Measurements from ENCODE around the gene KCNK16.
"Not testable (repeated sequence)": the region's sequence is repeated elsewhere in the genome, so short reads cannot be mapped to it uniquely, and the experiment has no call there.

The KCNK16 gene

DNA sequence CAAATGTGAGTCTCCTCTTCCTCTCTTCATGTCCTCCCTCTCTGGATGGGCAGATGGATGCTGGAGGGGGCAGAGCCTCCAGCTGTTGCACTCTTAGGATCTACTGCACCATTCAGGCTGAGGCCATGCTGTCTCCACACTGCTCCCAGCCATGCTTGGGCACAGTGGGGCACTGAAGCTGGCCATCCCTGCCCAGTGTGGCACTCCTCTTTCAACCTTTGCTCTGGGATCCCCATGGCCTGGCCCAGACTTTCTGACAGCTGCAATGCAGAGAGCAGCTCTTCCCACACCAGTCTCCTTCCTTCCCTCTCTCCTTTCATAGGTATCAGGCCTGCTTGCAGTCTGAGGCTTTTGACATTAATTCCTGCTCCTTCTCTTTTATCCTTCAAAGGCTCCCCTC is 17.6 kb downstream of the KCNK16 start:
- DNase-seq: no peak

DNA sequence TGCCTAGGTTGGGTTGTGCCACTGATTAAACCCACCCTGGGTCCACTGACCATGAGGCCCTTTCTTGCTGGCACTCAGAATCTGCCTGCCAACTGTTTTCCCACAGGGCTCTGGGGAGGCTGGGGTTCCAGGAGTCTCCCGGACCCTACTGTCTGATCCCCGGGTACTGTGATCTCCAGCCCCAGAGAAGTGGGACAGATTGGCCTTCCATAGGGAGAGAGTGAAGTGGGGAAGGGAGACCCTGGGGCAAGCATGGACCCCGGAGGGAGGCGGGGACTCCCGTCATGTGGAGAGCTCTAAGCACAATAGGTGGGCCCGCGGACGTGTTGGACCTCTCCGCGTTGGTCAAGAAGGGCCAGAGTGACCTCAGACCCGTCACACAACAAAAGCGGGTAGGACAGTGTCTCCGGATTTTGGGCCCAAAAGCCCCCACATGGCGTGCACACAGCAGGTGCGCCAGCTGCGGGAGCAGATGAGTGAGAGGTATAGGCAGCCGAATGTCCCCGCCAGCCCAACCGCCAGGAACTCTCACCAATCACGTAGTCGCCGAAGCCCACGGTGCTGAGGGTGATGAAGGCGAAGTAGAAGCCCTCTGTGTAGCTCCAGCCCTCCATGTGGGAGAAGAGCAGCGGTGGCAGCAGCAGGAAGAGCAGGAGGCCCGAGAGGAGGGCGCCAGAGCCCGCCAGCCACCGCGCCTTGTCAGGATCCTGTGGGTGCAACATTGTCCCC is 18.9 kb downstream of the KCNK16 start:
- no peak for DNase-seq

DNA sequence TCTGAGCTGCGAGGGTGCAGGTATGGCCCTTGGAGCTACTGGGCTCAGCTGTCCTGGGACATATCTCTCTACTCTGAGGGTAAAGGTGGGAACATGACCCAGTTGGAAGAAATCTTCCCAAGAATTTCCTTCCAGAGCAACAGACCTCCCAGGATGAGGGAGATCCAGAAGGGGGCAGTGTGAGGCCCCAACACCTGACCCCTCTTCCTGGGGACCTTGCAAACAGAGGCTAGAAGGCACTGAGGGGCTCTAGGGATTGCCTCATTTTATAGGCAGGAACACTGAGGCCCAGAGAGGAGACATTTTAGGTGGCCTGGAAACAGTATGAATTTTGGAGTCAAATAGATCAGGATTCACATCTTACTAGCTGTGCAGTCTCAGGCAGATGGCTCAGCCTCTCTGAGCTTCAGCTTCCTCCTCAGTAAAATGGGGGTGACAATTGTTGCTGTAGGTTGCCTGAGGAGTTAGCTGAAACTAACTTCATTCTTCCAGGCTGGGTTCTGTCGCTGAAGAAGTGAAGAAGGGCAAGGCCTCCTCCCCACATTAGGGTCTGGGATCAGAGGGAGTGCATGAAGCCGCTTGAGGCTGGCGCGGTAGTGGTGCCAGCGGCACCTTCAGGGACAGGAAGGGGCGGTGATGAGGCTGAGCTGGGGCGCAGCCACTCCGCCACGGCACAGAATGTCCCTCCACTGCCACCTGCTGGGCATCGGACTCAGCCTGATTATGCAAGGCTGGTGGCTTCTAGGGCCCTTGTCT is 19.7 kb downstream of the KCNK16 start:
- DNase-seq: peak; percentile 90

DNA sequence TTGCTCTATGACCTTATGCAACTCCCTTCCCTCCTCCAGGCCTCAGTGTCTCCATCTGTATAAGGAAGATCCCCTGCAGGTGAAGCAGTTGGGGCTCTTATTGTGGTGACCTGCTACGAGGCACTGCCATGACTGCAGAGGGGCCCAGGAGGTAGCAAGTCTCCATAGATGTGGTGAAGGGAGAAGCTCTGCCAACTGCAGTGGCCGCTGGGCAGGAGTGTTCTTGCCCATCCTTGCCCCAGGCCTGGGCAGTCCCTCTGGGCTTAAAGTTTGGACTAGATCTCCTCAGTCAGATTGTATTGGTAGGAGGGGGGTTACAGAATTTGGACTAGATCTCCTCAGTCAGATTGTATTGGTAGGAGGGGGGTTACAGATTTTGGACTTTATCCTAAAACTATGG is 20.5 kb downstream of the KCNK16 start:
- no peak for DNase-seq

DNA sequence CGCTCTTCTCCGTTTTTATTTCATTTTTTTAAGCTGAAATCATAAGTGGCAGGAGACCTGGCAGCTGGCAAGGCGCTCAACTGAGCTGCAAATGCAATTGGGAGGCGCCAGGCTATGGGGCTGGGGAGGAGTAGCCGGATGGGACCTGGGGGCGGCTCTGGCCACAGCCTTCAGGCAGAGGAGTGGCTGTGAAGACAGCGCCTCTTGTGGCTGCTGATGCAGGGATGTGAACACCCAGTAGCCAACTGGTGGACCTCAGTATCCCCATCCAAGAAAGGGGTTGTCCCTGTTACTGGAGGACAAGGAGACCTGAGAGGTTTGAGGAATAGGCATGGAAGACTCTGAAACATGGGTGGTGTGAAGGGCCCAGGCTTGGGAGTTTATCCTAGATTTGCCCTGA is 20.9 kb downstream of the KCNK16 start:
- DNase-seq: no peak

DNA sequence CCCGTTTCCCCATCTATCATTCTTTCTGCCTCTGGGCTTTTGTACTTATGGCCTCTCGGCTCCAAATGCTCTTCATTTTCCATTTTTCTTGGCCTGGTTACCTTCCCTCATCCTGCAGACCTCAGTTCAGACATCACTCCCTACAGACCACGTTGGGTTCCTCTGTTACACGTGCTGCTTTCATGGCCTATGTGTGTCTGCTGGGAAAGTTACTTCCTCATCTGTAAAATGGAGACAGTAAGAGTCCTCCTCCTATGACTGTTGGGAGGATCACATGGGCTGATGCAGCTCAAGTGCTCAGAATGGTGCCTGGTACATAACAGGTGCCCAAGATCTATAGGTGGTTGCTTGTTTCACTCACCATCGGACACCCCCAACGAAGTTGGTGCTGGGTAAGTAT is 21.8 kb downstream of the KCNK16 start:
- no peak for DNase-seq

DNA sequence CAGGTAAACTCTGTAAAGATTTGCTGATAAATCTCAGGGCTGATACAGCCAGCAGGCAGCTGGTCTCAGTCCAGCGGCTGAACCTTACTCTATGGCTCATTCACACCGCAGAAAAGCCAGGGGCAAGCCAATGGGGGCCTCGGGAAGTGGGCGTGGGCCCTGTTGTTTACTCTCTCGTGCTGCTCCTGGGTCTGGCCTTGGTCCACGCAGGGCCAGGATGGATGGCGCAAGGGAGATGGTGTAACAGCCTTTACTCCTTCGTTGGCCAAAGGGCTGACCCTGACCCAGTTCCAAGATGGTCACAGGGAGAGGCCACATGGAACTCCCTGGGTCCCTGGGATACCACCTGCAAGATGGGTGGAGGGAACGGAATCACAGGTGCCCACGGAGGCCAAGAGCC is 24.4 kb downstream of the KCNK16 start:
- DNase-seq: no peak

DNA sequence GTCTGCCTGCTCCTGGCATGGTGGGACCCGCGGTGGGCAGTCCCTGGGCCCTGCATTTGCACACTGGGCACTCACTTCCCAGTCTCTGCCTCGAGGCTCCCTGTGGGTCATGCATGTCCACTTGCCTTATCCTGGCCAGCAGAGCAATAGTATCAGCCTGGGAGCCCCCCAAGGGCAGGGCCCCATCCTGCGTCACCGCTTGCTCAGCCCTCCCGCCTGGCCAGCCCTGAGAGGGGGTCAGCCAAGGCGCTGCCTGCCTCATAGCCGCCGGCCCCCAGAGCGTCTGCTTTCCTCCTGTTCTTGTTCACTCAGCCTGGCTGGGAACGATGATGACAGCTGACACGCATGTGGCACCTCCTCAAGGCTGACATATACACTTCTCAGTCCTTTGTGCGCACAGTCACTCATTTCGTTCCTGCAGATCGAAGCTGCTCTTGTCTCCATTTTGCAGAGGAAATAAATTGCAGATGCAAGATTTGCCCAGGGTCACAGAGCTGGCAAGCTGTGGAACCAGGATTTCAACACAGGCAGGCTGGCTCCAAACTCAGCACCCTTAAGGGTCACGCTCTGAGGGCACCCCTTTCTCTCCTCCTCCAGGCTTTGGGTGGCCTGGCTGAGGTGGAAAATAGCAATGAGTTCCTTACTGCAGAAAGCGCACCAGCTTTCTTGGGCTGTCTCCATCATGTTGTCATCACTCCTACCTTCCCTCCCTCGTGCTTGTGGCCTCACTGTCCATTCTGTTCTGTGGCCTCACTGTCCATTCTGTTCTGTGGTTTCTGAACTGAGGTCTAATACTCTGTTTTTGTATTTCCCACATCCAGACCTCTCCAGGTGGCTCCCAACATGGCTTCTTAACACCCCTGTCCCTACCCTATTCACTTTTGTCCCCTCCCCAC is 25.5 kb downstream of the KCNK16 start:
- DNase-seq: no peak

DNA sequence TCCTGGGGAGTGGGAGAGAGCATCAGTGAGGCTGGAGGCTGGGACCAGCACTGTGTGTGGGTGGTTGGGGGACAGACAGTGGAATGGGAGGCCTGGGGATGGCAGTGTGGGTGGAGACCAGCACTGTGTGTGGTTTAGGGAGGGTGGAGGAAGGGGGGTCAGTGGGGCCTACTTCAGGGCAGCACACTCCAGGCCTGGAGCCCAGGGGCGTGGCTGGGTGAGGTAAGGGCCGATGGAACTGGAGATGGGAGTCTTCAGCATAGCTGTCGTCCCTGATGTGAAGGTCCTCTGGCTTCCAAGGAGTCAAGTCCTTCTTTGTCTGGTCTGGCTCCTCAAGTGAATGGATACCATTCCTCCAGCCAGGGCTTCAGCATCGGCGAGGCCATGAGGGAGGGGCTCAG is 26.9 kb downstream of the KCNK16 start:
- DNase-seq: no peak

DNA sequence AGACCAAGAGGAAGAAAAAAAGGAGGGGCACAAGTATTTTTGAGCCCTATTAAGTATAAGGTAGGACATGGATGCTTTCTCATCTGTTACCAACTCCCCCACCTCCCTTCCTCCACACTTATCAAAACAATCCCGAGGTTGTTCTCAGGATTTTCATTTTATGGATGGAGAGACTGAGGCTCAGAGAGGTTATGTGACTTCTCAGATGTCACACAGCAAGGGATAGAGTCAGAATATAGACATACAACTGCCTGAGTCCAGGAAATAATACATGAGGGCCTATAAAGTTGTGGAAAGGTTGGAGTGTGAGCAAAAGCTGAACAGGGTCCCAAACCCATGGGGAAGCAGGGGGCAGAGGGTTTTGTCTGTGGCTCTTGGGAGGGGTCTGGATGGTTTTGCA is 27.6 kb downstream of the KCNK16 start:
- no peak for DNase-seq

DNA sequence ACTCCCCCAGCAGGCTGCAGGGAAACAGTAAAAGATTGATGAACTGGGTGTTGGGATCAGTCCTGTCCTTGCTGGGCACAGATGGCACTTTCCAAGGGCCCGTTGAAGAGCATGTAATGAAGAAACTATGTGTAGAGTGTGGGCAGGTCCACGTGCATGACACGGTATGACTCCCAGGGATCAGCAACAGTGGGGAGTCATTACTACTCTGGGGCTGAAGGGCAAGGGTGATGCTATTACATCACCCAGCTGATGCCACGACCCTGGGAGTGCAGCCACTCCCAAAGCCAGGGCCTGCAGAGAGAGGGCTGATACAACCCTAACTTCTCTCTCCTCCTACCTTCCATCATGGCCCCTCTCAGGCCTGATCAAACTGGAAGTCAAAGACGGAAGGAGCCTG is 28.4 kb downstream of the KCNK16 start:
- no peak for DNase-seq

DNA sequence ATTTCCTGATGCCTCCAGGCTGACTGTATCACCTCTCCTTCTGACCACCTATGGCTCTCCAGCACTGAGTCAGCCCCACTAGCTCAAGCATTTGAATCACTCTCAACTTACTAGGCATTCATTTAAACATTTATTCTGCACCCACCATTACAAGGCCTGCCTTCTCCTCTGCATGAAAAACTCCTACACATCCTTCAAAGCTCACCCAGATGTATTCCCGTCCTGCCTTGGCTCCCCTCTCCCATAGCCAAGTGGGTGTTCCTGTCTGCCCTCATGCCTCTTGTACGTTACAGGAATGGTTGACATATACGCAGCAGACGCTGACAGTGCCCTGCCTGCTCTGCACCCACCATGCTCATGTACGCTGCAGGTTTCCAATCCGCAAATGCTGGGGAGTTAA is 29.9 kb downstream of the KCNK16 start:
- no peak for DNase-seq

DNA sequence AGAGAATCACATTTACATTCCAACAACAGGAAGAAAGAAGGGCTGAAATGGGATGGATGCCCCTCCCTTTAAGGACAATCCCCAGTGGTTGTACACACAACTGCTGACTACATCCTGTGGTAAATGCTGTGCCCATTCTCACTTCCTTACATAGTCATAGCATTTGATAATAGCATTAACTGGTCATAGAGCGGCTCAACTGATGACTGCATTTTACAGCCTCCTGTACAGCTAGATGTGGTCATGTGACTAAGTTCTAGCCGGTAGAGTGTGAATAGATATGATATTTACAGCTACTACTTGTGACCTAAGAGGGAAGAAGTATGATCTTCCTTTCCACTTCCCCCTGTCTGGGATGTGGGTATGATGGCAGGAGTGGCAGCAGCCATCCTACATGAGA is 33.0 kb downstream of the KCNK16 start:
- no peak for DNase-seq

DNA sequence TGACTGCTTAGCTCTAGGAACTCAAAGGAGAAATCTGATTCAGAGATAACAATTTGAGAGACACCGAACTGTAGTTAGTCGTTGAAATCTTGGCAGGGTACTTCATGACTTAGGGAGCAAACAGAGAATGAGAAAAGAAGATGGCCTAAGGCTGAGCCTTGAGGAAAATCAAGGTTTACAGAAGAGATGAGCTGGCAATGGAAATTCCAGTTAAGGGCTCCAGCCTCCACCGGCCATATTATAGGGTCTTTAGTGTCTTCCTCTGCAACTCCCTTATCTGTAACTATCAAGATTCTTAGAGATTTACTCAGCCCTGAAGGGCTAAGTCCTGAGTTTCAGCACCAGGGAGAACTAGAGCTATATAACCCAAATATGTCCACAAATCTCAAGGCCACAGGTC is 34.9 kb downstream of the KCNK16 start:
- DNase-seq: no peak

DNA sequence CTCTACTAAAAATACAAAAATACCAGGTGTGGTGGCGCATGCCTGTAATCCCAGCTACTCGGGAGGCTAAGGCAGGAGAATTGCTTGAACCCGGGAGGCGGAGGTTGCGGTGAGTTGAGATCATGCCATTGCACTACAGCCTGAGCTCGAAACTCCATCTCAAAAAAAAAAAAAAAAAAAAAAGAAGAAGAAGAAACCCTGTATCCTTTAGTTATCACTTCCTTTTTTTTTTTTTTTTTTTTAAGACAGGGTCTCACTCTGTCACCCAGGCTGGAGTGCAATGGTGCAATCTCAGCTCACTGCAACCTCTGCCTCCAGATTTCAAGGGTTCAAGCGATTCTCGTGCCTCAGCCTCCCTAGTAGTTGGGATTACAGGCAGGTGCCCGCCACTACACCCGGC is 35.9 kb downstream of the KCNK16 start:
- DNase-seq: not testable (repeated sequence)

DNA sequence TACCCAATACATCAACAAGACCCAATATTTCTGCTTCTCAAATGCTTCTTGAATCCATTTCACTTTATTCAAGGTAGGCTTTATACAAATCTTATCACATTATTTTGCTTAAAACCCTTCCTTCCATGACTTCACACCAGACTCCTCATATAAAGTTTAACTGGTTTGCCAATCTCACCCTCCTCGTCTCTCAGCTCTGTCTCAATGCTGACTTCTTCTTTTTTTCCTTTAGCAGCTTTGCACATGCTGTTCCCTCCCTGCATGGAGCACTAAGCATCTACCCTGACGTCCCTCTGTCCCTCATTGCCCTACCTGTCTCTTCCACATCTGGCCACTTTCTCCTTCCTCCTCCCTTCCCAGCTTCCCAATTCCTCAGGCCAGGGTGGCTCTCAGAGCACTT is 39.7 kb downstream of the KCNK16 start:
- DNase-seq: no peak

DNA sequence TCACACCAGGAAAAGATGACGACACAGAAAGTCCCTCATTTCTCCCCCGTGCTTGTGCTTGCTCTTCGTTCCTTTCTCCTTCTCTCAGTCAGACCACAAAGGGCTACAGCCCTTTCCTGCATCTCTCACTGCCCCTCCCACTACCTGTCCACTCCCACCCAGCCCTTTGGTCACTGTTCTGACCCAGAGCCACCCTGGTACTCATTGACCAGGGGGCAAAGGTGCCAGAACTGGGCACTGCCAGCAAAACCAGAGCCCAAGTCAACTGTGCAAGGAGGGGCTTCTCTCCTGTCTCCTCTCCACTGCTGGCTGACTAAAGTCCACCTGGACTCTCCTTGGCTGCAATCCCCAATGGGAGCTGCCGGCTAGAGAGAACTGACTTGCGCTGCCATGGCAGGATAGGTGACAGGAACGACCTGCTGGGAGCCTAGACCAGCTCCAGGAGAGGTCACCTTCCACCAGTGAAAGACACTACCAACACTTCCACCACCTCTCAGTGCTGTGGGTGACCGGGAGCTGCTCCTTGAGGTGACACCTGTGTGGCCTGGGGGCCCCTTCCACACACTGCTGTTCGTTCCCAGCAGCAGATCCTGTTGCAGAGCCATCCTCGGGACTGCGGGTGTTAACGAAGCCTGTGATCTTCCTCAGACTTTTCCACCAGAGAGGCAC is 41.1 kb downstream of the KCNK16 start:
- no peak for DNase-seq

DNA sequence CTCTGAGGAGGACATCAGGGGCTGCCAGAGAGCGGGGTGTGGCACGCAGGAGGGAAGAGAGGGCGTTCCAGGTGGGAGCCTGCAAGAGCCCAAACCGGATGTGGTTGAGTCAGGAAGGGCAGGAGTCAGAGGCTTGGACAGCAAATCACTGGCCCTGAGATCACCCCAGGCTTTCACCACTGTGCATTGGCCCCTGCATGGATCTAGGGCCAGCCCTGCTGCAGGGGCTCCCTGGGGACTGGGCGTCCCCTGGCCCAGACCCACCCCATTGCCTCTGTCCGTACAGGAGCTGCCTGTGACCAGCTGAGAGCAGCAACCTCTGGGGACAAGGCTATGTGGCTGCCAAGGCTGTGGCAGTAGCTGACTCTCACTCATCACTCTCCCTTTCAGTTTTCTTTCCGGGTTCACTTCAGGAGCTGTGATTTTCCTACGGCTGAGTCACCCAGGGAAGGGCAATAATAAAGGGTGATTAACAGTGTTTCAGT is 42.2 kb downstream of the KCNK16 start:
- no peak for DNase-seq

DNA sequence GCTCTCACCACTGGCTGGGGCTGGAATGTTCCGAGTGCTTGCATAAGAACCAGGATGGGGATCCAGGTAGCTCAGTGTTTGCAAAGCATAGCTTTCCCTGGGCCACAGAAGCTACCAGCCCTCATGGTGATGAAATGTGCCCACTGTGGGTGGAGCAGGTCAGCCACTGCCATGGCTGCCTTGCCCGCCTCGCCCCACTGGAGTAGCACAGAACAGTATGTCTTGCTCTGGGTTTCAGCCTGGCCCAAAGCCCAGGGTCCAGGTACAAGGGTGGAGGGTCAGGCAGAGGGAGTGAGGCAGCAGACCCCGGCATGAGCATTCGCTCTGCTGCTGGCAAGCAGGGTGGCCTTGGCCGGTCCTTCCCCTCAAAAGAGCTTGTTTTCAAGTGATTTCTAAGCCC is 43.0 kb downstream of the KCNK16 start:
- no peak for DNase-seq

DNA sequence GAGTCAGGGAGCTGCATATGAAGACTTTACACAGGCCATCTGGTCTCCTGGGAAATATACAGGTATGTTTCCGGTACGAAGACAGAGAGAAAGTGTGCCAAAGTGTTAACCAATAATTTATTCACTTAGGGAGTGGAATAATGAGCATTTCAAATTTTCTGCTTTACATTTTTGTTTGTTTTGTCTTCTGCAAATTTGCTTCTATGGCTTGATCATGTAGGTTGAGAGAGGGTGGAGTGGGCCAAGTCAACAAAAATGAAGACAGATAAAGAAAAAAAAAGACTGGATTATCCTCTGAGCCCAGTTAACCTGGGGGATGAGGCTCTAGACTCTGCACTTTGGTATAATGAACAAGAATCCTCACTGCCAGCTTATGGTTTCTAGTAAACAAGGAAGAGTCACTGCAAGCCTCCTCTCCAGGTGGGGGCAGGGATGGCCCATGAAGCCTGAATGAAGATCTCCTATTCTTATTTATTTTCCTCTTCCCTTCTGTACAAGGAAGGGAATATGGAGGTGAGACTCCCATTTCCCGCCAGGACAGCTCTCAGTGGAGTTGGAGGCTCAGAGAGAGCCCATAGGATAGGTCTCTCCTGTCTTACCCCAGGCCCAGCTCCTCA is 46.0 kb downstream of the KCNK16 start:
- no peak for DNase-seq

DNA sequence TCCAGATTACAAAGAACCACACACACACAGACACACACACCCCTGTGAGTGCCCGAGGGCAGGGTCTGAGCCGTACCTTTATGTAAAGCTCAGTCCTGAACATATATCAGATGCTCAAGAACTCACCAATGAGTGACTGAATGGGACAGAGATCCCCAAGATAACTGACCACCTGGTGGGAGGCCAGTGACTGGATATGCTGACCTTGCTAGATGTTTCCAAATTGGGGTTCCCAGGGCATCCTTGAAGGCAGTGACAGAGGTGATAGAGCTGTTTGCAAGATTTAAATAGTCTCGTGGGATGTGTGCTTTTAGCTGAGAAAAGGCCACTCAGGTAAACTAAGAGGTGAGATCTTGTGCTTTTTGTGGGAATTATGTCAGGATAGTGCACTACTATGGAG is 47.6 kb downstream of the KCNK16 start:
- DNase-seq: no peak

DNA sequence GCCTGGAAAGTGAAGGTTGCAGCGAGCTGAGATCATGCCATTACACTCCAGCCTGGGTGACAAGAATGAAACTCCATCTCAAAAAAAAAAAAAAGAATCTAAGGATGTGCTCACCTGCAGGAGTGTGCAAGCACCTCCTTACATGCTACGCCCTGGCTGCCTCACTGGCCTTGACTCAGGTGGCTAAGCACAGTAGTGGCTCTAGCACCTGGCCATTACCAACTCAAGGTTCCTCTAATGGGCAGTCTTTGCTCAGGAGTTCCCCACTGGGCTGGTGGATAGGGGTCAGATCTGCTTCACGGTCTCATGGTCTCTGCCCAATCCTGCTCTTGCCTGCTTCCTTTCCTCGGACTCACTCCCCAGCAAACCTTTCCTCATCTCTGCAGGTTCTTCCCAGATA is 48.0 kb downstream of the KCNK16 start:
- no peak for DNase-seq

DNA sequence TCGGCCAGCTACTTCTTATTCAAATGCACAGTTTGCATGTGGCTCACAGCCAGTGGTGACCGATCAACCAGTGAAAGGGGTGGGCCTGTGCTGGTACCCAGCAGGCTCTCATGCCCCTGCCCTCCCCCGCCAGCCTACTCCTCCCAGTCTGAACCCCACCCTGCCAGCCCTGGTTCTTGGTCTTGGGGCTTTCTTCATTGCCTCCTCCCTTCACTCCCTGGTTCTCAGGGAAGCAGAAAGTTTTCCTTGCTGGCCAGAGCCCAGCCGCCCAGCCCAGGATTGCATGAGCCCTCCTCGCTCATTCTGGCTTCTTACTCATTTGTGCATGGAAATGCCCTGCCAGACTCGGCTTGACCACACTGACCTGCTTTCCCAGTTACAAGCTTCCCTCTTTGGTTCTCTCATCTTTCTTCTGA is 49.1 kb downstream of the KCNK16 start:
- no peak for DNase-seq

Measured in activated naive CD4-positive, alpha-beta T cell treated with anti-CD3 and anti-CD28 coated beads, Interleukin-2, amount 50 U/mL, for 16 hours (primary cell).